ENCODE results near the gene DNM3. TPM values are rescaled to one million over a fixed set of nuclear protein-coding genes. Genes with fewer than 3 reads are reported as not detected.
"Not testable (repeated sequence)": the region's sequence is repeated elsewhere in the genome, so short reads cannot be mapped to it uniquely, and the experiment has no call there.

Gene DNM3
- total RNA-seq, 2 donors from 2014 or later = 1.7 to 2.3 TPM

- ATAC-seq (no peak), DNase-seq (no peak)
- intact Hi-C loops (cut with DNase I, micrococcal nuclease) = no loop called here
These were observed 575.3 kb downstream of the DNM3 start for GRCh38 chr1:172416496-172417035.

DNA sequence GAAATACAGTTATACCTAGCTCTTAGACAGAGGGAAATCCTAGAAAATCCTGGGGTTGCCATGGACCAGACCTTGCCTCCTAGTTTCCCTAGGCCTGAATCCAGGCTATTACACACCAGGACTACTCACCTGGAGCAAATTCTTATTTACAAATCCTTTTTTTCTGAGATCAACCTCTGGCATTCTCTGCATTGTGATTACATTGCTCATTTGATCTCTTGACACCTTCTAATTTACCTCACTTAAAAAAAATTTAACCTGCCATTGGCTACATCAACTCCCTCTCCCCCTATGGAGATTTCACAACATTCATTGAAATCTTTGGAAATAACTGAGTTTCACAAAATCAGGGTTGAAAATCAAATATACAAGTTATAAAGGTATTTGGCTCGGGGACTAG lies 576.3 kb downstream of the DNM3 start:
- intact Hi-C loops (cut with DNase I, micrococcal nuclease) = no loop called here
- DNase-seq (no peak), ATAC-seq (no peak)

DNA sequence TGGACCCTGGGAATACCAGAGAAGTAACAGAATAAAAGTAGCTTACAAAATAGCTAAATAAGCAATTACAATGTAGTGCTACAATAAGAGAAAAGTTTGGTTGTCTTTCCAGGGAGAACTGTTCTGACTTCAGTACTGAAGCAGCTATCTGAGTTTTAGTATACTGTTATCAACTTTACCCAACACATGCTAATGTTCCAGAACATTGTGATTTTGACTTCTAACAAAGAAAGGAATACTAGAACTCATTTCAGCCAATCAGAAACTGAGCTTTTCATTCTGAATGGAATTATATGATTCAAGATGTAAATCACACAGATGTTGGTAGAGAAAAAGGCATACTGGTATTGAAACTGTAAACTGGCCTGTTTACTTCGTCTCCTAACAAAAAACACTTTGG lies 579.1 kb downstream of the DNM3 start, which contains the start of gene C1orf105:
TSS of gene C1orf105 (plus strand) at position 301 of the 400 bp plus-strand sequence. CDS start 201 bp downstream, outside the sequence.
- intact Hi-C loops (cut with DNase I, micrococcal nuclease) = no loop called here
- no peak for ATAC-seq
- no peak for DNase-seq

DNA sequence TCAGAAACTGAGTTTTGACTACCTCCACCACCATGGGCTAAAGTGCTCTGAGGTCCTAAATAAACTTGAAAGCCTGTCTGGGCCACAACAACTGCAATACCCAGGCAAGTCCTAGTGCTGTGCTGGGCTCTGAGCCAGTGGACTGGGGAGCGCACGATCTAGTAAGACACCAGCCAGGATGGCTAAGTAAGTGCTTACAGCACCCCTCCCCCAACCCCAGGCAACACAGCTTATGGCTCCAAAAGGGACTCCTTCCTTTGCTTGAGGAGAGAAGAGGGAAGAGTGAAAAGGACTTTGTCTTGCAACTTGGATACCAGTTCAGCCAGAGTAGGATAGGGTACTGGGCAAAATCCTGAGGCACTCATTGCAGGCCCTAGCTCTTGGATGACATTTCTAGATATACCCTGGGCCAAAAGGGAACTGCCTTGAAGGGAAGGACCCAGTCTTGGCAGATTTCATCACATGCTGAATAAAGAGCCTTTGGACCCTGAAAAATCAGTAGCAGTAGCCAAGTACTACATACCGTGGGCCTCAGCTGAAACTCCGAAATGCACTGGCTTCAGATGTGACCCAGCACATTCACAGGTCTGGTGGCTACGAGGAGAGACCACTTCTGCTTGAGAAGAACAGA lies 580.8 kb downstream of the DNM3 start:
- no peak for DNase-seq
- intact Hi-C loops (cut with DNase I, micrococcal nuclease) = no loop called here
- ATAC-seq = no peak

- ATAC-seq (no peak), DNase-seq (no peak)
- intact Hi-C loops (cut with DNase I, micrococcal nuclease) = no loop called here
These were observed 582.0 kb downstream of the DNM3 start for GRCh38 chr1:172423336-172423735.

DNA sequence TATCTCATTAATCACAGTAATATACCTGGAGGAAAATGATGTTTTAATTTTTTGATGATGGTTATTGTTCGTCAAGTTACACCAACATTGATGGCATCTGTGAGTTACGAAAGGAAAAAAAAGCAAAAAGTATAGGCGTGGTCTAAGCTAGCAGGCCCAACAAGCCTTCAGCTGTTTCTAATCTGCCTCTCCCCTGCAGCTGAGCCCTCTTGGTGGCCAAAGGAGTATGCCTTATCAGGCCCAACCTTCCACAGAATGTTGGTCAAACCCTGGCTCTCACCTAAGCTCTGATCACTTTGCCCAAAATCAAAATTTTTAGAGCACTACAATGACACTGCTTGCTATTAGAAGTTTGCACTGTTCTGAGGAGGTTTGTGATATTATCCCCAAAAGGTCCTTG lies 584.0 kb downstream of the DNM3 start:
- intact Hi-C loops (cut with DNase I, micrococcal nuclease) = no loop called here
- DNase-seq (no peak), ATAC-seq (no peak)

GRCh38 chr1:172427191-172427590 lies 585.9 kb downstream of the DNM3 start:
- no peak for DNase-seq
- ATAC-seq = no peak
- intact Hi-C loops (cut with DNase I, micrococcal nuclease) = no loop called here

DNA sequence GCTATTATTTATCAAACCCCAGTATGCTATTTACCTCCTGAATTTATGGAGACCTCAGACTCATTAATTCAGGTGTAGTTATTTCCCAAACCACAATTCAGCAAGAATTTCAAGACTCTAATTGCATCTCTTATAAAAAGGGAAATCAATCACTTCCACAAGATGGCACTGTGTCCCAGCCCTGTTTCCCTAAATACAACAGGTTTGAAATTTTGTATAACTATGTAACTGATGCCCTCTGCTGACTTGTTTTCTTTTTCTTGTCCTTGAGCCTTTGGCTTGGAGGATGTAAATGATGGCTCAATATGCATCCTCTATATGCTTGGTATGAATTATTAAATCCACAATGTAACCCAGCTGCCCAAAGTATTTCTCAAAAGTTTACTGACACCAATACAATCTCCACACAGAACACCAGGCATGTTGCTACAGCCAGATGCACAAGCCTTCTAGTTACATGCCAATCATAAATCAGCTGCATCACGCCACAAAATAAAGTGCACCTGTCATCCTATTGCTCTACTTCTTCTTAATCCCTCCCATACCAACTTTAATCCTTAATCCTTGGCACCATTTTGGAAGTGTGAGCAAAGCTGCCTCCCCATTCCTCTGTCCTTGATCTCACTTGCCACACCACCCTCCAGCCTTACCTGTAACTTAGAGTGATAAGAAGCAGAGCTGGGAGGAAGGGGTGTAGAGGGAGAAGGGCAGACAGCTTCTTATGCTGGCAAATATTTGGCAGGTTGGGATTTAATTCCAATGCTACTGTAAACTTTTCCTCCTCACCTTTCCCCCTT lies 588.2 kb downstream of the DNM3 start:
- intact Hi-C loops (cut with DNase I, micrococcal nuclease) = no loop called here
- peak; percentile 68 for ATAC-seq

GRCh38 chr1:172430128-172430454 lies 588.8 kb downstream of the DNM3 start:
- intact Hi-C loops (cut with DNase I, micrococcal nuclease) = no loop called here
- ATAC-seq (no peak), DNase-seq (no peak)

More for the DNA sequence above, 588.2 kb downstream of the DNM3 start:
- DNase-seq = peak in 1 of 2 donors; percentile 52

DNA sequence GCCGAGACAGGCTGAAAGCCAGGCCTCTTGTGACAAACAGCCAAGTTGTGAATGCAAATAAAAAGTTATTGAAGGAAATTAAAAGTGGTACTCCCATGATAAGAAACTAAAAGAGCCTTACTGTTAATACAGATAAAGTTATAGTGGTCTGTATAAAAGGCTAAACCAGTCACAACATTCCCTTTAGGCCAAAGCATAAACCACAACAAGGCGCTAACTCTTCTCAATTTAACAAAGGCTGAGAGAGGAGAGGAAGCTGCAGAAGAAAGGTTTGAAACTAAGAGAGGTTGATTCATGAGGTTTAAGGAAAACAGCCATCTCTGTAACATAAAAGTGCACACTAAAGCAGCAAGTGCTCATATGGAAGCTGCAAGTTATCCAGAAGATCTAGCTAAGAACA lies 589.9 kb downstream of the DNM3 start:
- no peak for ATAC-seq
- no peak for DNase-seq
- intact Hi-C loops (cut with DNase I, micrococcal nuclease) = no loop called here

- intact Hi-C loops (cut with DNase I, micrococcal nuclease) = no loop called here
- DNase-seq (peak; percentile 76 to 79), ATAC-seq (peak; percentile 93)
These were observed 590.5 kb downstream of the DNM3 start for GRCh38 chr1:172431721-172432192.

DNA sequence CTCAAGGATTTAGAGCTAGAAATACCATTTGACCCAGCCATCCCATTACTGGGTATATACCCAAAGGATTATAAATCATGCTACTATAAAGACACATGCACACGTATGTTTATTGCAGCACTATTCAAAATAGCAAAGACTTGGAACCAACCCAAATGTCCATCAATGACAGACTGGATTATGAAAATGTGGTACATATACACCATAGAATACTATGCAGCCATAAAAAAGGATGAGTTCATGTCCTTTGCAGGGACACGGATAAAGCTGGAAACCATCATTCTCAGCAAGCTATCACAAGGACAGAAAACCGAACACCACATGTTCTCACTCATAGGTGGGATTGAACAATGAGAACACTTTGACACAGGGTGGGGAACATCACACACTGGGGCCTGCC lies 595.9 kb downstream of the DNM3 start:
- ATAC-seq; intact Hi-C loops (cut with DNase I, micrococcal nuclease); DNase-seq: not testable (repeated sequence)

GRCh38 chr1:172442404-172442803 lies 601.1 kb downstream of the DNM3 start:
- no peak for ATAC-seq
- intact Hi-C loops (cut with DNase I, micrococcal nuclease) = loop anchor here in 1 of 2 donors (10.0 kb wide), 1 partner anchor 638 kb away; no protein-coding TSS in a partner anchor
- no peak for DNase-seq

DNA sequence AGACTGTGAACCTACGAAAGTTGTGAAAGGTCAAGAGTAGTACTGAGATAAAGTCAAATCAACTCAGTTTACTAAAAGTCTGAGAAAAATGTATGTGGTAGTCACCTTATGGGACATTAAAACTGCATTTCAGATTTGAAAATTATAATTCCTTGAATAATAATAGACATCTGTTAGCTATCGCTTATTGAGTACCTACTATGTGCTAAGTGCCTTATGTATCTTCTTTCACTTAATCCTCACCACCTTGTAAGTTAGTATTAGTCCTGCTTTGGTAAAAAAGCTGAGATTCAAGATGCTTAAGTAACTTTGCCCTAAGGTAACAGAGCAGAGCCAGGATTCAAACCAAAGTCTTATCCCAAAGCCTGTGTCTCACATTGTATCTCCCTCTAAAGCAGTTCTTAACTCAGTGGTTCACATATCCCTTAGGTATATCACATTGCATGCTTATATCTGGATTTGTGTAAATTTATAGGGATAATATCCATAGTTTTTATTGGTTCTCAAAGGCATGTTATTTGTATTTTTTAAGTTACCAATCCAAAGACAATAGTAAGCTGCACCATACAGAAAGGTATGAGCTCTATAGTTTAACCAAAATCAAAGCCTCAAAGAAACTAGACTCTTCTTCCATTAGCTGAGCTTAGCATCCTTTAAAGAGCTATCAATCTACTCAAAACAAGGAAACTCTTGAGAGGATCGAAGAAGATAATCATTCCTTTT lies 601.7 kb downstream of the DNM3 start:
- DNase-seq (no peak), ATAC-seq (peak; percentile 2)
- intact Hi-C loops (cut with DNase I, micrococcal nuclease) = loop anchor here in 1 of 2 donors (10.0 kb wide), 1 partner anchor 638 kb away; no protein-coding TSS in a partner anchor

GRCh38 chr1:172443666-172444453 lies 602.6 kb downstream of the DNM3 start, which contains the start of gene PIGC:
Gene PIGC, minus strand, starts transcription at chr1:172444069. Its CDS starts 1,447 bp downstream, at chr1:172442622.
- ATAC-seq = peak; percentile 99
- intact Hi-C loops (cut with DNase I, micrococcal nuclease) = loop anchor here in 1 of 2 donors (10.0 kb wide), 1 partner anchor 639 kb away; no protein-coding TSS in a partner anchor

DNA sequence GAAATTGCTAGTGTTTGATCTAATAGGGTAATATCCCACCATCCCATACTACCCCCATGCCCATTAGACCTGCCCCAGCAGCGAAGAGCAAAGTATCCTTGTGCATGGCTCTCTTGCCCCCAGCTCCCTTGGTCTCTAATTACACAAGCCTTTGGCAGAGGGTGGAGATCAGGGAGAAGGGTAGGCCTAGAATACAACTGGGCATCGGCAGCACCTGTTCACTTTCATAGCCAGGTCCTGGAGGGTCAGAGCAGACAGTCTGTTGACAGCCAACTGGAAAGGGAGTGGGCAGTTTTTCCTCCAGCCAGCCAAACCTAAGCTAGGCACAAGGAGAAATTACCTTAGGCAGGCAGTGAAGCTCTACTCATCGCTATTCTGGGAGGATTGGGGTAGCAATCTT lies 605.2 kb downstream of the DNM3 start:
- intact Hi-C loops (cut with DNase I, micrococcal nuclease) = loop anchor here in 1 of 2 donors (10.0 kb wide), 1 partner anchor 642 kb away; no protein-coding TSS in a partner anchor
- DNase-seq (no peak), ATAC-seq (no peak)

More at GRCh38 chr1:172443666-172444453, 602.6 kb downstream of the DNM3 start, which contains the start of gene PIGC:
- peak; percentile 89 to 95 for DNase-seq

DNA sequence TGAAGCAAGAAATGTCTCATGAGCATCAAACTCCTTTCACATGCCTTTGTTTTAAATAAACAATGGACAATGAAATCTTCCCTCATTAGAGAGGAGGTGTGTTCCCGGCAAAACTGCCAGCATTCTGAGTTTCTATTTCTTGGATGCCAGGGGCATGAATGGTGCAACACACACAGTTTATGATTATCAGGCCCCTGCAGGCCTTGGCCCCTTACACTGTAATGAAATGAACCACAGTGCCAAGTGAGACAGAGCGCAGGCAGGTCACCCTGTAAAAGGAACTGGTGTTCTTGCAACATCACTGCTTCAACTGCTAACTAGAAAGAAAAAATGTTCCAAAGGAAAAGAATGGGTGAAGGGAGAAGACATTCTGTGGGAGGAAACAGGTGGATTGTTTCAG lies 606.3 kb downstream of the DNM3 start:
- ATAC-seq (no peak), DNase-seq (no peak)
- intact Hi-C loops (cut with DNase I, micrococcal nuclease) = loop anchor here in 1 of 2 donors (10.0 kb wide), 1 partner anchor 643 kb away; no protein-coding TSS in a partner anchor

Data from left colon (tissue), 2 donors.